Epithelial cell of esophagus (primary cell): Measurements from ENCODE around the gene CCDC192.

Source experiments
- DNase-seq: peaks from one replicate; pipeline ENCODE4 v3.0.0; 2010; ENCODE audit warnings: low read depth
- H3K4me3 ChIP-seq: 2 replicates; pipeline ENCODE4 v1.5.1; 2011; ENCODE audit warnings: mild to moderate bottlenecking, low read length, control low read depth
- TF ChIP-seq, protein P1 (sequence below): IDR thresholded peaks from 2 replicates; pipeline ENCODE4 v1.5.1; 2011; ENCODE audit warnings: low read depth, mild to moderate bottlenecking, low read length, control low read depth, inconsistent platforms; ENCODE audit not compliant: insufficient read depth; ENCODE audit errors: missing control alignments

CCDC192 gene

DNA sequence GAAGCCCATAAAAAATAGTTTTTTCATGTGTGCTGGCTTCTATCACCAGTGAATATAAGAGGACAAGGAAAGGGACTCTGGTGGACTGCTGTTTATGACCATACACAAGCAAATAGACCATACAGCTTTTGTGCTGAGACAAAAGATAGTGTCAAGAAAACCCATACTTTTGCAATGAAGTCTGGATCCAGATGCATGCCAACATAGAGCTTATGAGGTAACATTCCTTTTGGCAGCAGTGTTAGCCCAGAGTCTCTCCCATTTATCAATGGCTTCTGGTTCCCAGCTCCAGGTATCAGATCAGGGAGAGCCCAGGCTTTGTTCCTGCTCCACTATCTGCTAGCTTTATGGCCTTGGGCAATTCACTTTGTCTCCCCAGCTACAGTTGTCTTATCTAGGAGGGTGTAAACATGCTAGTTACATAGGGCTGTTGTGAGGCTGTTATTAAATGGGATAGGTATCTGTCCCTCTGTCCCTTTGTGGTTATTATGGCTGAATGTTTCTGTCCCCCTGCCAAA lies 55.6 kb downstream of the CCDC192 start:
- TF ChIP-seq, protein P1, sequence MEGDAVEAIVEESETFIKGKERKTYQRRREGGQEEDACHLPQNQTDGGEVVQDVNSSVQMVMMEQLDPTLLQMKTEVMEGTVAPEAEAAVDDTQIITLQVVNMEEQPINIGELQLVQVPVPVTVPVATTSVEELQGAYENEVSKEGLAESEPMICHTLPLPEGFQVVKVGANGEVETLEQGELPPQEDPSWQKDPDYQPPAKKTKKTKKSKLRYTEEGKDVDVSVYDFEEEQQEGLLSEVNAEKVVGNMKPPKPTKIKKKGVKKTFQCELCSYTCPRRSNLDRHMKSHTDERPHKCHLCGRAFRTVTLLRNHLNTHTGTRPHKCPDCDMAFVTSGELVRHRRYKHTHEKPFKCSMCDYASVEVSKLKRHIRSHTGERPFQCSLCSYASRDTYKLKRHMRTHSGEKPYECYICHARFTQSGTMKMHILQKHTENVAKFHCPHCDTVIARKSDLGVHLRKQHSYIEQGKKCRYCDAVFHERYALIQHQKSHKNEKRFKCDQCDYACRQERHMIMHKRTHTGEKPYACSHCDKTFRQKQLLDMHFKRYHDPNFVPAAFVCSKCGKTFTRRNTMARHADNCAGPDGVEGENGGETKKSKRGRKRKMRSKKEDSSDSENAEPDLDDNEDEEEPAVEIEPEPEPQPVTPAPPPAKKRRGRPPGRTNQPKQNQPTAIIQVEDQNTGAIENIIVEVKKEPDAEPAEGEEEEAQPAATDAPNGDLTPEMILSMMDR = no peak
- DNase-seq = no peak
- H3K4me3 ChIP-seq = no peak overlapping the region

DNA sequence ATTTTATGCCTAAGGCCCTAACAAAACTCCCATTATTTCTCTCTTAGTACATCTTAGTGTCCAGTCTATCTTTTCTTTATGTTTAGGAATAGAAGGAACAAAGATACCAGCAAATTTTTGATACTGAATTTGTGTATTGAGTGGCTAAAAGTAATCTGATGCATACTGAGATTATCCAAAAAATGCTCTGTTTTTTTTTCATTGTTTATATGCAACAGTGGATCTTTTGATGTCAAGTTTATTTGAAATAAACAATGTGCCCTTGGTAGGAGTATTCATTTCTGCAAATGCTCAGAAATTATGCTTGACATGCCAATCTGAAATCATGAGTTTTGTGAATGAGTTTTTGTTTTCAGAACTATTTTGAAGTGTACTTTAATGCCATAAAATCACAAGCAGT lies 58.7 kb downstream of the CCDC192 start:
- H3K4me3 ChIP-seq = no peak overlapping the region
- TF ChIP-seq, protein P1 = no peak
- DNase-seq = no peak

DNA sequence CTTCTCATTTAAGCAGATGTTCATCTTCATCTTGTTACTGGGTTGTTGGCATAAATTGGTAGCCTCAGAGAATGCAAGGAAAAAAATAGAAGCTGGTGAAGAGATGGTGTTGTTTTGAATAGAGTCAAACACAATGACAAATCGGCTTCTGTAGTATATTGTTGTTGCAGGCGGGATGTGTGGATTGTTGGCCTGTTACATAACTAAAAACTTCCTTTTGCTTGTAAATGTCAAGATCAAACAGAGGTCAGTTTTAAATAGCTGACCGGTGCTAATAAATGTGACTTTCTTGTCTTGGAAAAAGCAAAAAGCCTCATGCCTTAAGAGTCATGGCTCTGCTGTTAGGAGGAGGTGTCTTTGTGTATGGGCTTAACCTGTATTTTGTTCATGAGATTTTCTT lies 59.2 kb downstream of the CCDC192 start:
- TF ChIP-seq, protein P1 = no peak
- DNase-seq = no peak
- H3K4me3 ChIP-seq = no peak overlapping the region

DNA sequence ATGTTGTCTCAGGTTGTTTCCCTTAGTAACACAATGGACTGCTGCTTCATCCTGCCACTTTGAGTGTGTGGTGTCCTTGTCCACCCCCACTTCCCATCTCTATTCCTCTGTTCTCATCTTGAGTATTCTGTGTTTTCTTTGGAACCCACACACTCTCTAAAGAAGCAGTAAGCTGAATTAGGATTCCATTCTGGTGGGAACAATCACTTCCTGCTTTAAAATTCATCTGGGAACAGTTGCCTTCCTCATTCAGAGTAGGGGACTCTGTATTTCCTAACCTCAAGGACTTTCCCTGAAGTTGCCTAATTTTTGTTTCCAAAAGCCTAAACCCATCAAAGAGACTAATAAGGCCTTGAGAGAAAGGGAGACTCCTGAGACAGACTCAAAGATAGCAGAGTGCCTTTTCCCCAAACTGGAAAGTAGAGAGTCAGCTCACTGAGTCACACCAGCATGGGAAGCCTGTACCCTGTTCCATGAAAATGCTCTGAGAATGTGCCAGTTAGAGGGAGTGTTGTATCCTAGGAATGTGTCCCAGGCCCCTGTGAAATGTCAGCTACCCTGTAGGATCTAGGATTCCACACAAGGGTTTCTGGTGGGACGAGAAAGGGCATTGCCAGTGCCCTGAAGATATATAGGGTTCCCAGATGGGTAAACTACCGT lies 63.6 kb downstream of the CCDC192 start:
- TF ChIP-seq, protein P1 = no peak
- DNase-seq = no peak

DNA sequence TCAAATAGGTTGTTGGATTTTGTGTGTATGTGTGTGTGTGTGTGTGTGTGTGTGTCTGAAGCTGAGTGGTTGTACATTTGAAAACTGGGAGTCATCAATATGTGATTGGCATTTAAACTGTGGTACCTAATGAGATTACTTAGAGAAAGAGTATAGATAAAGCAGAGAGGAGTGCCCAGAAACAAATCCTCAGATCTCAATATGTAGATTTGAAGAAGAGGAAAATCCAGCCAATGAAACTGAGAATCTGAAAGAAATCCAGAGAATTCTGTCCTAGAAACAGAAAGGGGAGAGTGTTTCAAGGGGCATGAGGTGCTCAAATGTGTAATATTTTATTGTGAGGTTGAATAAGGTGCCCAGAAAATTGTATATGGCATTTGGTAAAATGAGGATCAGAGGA lies 66.2 kb downstream of the CCDC192 start:
- TF ChIP-seq, protein P1 = no peak

More for the DNA sequence above, 63.6 kb downstream of the CCDC192 start:
- no peak overlapping the region for H3K4me3 ChIP-seq

DNA sequence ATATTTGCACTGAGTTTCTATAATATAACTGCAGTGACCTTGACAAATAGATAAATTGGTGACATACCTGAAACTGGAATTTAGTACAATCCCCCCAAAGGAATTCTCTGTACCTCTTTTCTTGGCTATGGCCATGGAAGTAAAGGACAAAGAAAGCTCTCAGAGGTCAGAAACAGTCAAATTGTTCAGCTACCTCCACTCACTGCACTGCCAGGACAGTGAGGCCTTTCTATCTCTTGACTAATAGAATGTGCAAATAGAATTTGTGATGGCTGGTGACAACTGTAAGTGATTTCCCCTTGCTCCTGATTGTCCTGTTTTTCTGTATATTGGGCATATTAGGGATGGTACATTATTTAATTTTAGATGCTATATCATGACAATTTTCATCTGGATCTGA lies 67.1 kb downstream of the CCDC192 start:
- TF ChIP-seq, protein P1 = no peak
- H3K4me3 ChIP-seq = no peak overlapping the region
- no peak for DNase-seq

More for the DNA sequence above, 66.2 kb downstream of the CCDC192 start:
- DNase-seq = no peak
- no peak overlapping the region for H3K4me3 ChIP-seq

DNA sequence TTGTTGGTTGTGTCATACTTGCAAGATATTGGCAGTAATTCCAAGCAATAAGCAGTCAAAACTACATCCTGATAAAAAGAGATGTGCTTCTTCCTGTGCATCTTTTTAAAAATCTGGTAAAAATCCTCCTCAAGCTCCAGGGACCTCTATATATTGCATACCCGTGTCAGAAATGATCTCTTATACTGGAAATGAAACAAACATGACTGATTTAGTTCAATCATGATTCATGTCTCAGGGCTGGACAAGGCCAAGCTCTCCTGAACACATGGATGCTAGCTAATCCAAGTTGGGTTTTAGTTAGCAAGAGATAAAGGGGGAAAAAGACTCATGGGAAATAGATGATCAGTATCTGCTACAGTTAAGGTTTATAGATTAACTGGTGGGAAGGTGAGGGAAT lies 69.3 kb downstream of the CCDC192 start:
- no peak for DNase-seq
- TF ChIP-seq, protein P1 = no peak
- no peak overlapping the region for H3K4me3 ChIP-seq
